Left renal pelvis (tissue), 4 donors: Measurements from ENCODE around the gene SPOCD1. TPM values are rescaled to one million over a fixed set of nuclear protein-coding genes. Genes with fewer than 3 reads are reported as not detected.

ENCODE experiments used
- DNase-seq, 4 donors: peaks; one replicate each; pipeline ENCODE4 v3.0.0-alpha.2; 2013; ENCODE audit warnings: low read depth in 4 of 4, low spot score in 3 of 4
- polyA plus RNA-seq, 4 donors: library from polyadenylated mRNA; unstranded; fragments of 120-200 nt; gene quantifications; one replicate each; pipeline ENCODE4 v1.2.1, GENCODE V29; 2013; ENCODE audit not compliant: insufficient read length in 4 of 4

The SPOCD1 gene
- polyA plus RNA-seq, 4 donors: 0.26 to 0.37 (median 0.35) TPM; not detected in 1

GRCh38 chr1:31776032-31776431 lies 39.8 kb downstream of the SPOCD1 start:
- DNase-seq: no peak

DNA sequence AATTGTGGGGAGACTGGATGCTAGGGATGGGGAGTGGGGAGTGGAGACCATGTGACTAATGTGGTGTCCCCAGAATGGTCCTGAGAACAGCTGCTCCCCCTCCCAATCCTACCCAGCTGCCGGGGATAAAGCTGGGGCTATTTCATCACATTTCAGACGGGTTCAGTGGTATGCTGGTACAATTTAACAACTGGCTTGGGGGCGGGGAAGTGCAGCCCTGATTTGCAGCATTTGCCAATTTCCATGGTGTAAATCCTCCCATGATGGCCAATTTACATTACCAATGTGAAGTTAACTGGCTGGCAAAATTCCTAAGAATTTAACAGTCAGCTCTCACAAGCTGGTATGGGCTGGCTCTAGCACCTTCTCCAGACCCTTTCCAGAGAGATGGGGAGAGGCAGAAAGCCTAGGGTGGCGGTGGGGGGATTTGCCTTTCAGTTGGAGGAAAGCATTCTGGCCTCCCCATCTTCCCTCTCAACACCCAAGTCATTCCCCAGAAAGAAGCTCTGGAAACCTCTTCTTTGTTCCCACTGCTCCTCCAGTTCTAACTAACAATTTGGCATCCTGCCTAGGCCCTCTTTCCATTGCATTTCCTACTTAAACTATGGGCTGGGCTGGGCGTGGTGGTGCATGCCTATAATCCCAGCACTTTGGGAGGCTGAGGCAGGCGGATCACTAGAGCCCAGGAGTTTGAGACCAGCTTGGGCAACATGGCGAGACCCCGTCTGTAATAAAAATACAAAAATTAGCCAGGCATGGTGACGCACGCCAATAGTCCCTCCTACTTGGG lies 40.4 kb downstream of the SPOCD1 start:
- no peak for DNase-seq

DNA sequence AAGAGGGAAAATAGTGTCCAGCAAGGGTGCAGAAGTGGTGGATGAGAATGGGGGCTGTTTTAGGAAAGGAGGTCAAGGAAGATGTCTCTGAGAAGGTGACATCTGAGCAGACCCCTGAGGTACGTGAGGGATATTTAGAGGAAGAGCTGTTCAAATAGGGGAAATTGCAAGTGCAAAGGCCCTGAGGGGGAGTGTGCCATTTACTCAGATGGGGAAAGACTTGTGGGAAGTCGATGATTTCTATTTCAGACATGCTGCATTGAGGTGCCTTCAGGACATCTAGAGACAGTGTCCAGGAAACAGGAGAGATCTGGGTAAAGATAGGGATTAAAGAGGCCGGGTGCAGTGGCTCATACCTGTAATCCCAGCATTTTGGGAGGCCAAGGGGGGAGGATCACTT lies 41.3 kb downstream of the SPOCD1 start:
- no peak for DNase-seq

- DNase-seq: no peak
These were observed 42.0 kb downstream of the SPOCD1 start for GRCh38 chr1:31773861-31774260.

- no peak for DNase-seq
These were observed 43.1 kb downstream of the SPOCD1 start for GRCh38 chr1:31772669-31773248.

GRCh38 chr1:31771891-31772668 lies 43.7 kb downstream of the SPOCD1 start:
- no peak for DNase-seq

DNA sequence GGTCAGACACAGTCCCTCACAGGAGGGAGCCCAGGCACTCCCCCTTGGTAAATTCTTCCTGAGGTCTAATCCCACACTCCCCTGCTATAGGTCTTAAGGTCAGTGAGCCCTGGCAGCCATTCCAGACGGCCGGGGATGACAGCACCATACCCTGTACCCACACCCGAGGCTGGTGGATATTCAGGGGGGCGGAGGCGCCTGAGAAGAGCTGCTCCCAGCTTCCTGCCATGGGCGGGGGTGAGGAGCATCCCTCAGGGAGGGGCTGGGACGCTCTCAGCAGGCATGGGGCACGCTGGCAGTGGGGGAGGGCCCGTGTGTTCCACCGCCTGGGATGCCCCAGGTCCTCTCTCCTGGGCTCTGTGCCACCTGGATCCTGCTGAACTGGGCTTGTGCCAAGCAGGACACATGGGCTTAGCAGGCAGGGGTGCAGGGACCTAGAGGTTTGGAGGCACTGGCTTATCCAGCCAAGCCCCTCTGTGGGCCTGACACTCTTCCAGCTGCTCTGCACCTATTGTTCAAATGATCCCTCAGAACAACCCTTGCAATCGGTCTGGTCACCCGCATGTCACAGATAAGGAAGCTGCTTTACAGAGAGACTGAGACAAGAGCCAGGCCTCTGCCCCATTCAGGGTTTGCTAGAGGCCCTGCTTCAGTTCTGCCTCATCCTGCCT lies 46.0 kb downstream of the SPOCD1 start:
- DNase-seq: no peak

DNA sequence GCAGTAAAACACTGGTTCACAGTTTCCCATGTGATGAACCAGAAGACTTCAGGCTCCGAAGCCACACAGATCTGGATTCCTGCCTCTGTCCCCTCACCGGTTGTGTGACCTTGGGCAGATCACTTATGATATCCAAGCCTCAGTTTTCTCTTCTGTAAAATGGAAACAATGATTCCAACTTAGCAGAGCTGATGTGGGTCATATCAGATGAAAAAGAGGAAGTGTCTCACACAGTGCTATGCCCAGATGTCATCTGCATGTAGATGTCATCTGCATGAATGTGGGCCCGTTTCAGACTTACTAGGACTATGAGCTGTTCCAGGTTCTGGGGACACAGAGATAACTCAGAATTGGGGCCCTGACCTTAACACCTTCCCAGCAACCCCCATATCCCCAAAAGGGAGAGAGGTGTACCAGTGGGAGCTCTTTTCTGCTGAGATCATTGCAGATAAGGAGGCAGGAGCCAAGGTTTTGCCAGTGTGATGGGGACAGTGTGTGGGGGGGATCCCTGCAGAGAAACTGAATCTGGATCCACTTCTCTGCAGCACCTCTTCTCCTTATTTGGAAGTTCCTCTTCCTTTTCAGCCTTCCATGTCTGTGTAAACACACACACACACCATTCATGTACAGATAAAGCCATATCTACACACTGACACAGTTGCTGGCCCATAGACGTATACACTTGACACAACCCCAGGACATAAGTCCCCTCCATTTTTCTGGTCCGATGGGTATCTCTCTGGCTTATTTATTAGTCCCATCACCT lies 46.7 kb downstream of the SPOCD1 start:
- no peak for DNase-seq

GRCh38 chr1:31768407-31768907 lies 47.4 kb downstream of the SPOCD1 start:
- DNase-seq: no peak

- DNase-seq: no peak
These were observed 48.6 kb downstream of the SPOCD1 start for GRCh38 chr1:31767225-31767624.

DNA sequence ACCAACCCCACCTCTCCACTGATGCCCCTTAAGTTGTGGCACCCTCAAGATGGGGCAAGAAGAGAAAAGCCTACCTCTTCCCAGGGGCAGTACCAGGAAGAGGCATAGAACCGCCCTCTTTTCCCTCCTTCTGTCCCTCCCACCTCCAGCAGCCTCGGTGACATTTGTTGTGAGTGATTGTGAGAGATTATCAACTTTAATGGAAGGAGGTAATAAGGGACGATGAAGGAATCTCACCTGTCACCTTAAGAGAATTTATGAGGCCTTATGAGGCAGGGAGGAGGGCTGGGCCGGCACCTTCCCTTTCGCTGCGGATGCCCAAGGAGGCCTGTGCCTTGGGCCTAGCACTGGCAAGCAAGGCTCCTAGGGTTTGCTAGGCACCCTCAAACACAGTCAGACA lies 50.3 kb downstream of the SPOCD1 start:
- no peak for DNase-seq

DNA sequence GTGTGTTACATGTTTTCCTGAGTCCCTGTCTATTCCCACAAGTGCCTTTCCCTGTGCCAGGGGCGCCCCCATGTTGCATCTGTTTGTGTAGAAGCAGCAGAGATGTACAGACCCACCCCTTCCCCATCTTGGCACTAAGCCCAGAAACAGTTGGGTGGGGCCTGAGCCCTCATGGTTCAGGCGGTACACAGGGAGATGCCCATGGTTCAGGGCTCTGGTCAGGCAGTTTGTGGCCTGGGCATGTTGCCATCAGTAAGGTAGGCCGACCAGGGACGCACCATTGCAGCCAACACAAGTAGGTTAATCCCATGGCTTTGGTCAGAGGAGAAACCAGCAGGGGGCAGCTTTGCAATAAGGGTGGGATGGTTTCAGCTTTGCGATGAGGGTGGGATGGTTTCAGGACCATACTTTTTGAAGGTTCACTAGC lies 50.8 kb downstream of the SPOCD1 start:
- DNase-seq: no peak

DNA sequence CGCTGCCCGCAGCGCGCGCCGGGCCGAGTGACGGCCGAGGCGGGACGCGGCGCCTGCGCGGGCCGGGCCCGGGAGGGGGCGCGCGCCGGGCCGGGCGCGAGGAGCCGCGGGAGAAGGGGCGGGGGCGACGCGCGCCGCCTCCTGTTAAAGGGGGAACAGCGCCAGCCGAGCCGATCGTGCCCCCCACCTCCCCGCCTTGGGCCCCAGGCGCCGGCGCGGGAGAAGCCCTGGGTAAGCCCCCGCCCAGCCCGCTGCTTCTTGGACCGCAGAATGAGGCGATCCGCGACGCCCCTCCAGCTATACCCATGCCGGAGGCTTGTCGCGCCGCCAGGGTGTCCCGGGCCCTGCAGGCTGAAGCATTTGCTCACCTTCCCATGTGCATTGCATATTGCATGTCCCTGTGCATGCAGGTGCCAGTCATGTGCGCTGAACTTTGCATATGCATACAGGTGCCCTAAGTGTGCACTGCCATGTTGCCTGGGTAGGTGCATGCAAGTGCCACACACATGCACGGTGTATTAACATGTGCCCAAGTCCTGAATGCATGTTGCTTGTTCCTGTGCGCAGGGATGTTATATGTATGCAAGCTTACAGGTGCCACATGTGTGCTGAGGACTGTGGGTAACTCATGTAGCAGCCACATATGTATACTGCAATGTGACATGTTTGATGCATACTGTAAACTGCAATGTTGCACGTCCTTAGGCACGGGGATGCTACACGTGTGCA lies 51.3 kb downstream of the SPOCD1 start, which contains the start of gene ADGRB2:
ADGRB2 (minus strand) TSS at position 29 of the 729 bp plus-strand sequence. CDS start 7,119 bp downstream, outside the sequence.
- no peak for DNase-seq

GRCh38 chr1:31763671-31764311 lies 52.0 kb downstream of the SPOCD1 start:
- DNase-seq: no peak

DNA sequence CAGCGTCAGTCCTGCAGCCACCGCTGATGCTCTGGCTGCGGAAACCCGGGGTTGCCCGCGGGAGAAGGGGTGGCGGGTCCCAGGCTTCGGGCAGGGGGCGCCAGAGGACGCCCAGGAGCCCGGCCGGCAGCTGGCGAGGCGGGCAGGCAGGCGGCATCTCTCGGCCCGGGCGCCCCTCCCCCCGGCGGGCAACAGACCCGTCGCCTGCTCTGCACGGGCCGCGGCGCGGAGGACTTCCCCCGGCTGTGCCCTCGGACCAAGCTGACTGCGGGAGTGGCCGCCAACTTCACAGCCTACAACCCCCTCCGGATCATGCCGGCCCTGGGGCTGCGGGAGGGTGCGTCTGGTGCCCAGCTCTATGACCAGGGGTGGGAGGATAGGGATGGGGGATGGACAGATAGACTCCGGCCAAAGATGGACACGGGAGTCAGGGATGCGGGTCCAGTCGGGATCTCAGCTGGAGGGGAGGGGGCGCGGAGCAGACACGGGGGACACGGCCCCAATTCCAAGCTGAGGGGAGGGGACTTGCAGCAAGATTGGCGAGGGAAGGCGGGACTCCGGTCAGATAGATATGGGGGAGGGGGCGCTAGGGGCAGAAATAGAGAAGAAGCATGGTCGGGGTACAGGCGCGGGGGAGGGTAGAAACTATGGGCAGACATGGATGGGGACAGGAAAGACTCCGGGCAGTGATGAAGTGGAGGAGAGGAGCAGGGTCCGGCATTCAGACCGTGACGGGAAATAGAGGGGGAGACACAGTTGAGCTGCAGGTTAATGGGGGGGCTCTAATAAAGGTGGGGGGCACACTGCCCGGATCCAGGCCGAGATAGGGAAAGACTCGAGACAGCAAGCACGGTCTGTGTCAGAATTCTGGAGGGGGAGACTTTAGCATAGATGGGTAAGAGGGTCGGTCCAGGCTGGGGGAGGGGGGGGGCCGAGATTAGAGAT lies 52.8 kb downstream of the SPOCD1 start:
- no peak for DNase-seq

DNA sequence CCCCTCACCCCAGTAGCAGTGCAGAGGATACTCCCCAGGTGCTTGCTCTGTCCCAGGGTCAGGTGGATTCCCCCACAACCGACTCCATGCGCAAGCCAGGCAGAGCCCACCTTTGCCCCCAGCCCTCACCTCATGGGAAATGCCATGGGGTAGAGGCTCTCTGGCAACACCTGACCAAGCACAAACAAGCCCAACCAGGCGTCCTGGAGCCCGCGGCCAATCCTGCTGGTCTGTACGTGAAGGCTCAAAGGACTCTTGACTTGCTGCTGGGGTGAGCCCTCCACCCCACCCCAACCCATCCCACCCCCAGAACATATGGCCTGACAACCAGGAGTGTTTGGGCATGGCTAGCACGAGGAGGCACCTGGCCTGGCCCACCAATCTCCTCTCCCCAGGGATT lies 53.5 kb downstream of the SPOCD1 start:
- DNase-seq: no peak

DNA sequence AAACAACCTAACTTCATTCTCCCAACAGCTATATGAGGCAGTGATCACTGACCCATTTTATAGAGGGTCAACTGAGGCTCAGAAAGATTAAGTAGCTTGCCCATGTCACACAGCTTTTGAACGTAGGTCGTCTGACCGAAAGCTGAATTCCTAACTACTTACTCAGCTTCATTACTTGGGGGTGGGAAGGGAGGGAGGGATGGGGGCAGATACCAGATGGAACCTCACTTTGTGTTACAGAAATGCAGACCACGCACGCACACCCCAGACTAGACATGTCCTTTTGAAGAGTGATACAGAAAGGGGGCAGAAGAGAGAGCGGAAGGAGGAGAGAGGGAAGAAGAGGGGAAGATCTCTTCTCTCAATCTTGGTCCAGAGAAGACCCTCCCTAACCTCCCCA lies 53.9 kb downstream of the SPOCD1 start:
- DNase-seq: no peak
